Natural killer cell (primary cell): ENCODE measurements around the gene OSBPL9. TPM values are rescaled to one million over a fixed set of nuclear protein-coding genes. Genes with fewer than 3 reads are reported as not detected.

ENCODE experiments used
- ATAC-seq, 3 donors: fragments of 150-1000 bp in 2 of 3; fragments of 200-7000 bp in 1 of 3; cut with Tn5 transposase; 1 replicate in 1 of 3; 2 replicates in 2 of 3; pipeline ENCODE4 v1.10.0; 2021; ENCODE audit warnings: mild to moderate bottlenecking in 2 of 3, moderate library complexity in 2 of 3
- DNase-seq, 2 donors: peaks; one replicate each; pipeline versions ENCODE4 v3.0.0 to v3.0.0-alpha.2; 2013 to 2021; ENCODE audit warnings: mixed read lengths in 1 of 2
- H3K27ac ChIP-seq: one replicate; pipeline ENCODE4 v1.5.1; 2013; ENCODE audit warnings: mild to moderate bottlenecking, low read length
- H3K27me3 ChIP-seq: one replicate; pipeline ENCODE4 v1.6.1; 2013; ENCODE audit warnings: low read length; ENCODE audit not compliant: control insufficient read depth, insufficient read depth
- H3K36me3 ChIP-seq: one replicate; pipeline ENCODE4 v1.6.1; 2013; ENCODE audit warnings: low read length; ENCODE audit not compliant: control insufficient read depth, insufficient read depth
- H3K4me1 ChIP-seq: one replicate; pipeline ENCODE4 v1.6.1; 2013; ENCODE audit warnings: low read length; ENCODE audit not compliant: control insufficient read depth, insufficient read depth
- H3K4me3 ChIP-seq: one replicate; pipeline ENCODE4 v1.5.1; 2013; ENCODE audit warnings: low read length
- H3K9me3 ChIP-seq: one replicate; pipeline ENCODE4 v1.6.1; 2013; ENCODE audit warnings: low read length; ENCODE audit not compliant: control insufficient read depth, insufficient read depth
- H3K27ac Mint-ChIP-seq, 2 donors: one replicate each; pipeline ENCODE4 v1.8.0; 2022; ENCODE audit warnings: mild to moderate bottlenecking in 2 of 2, mixed read lengths in 2 of 2, moderate library complexity in 1 of 2
- H3K27me3 Mint-ChIP-seq, 2 donors: one replicate each; pipeline ENCODE4 v1.8.0; 2022; ENCODE audit warnings: low read depth in 2 of 2, mixed read lengths in 2 of 2
- H3K36me3 Mint-ChIP-seq: one replicate; pipeline ENCODE4 v1.8.0; 2022; ENCODE audit warnings: mixed read lengths
- H3K4me1 Mint-ChIP-seq, 2 donors: one replicate each; pipeline ENCODE4 v1.8.0; 2022; ENCODE audit warnings: mixed read lengths in 2 of 2
- H3K4me3 Mint-ChIP-seq: one replicate; pipeline ENCODE4 v1.8.0; 2022; ENCODE audit warnings: mild to moderate bottlenecking, moderate library complexity, mixed read lengths
- H3K9me3 Mint-ChIP-seq, 2 donors: one replicate each; pipeline ENCODE4 v1.8.0; 2022; ENCODE audit warnings: mixed read lengths in 2 of 2
- CTCF ChIP-seq: fragments of 200-600 bp; IDR thresholded peaks from one replicate; pipeline ENCODE4 v1.8.0; 2022; ENCODE audit warnings: antibody characterized with exemption
- WGBS: methylation state at CpG from one replicate; pipeline ENCODE4 v1.1.7; 2013; ENCODE audit warnings: missing lambda C conversion rate; ENCODE audit not compliant: insufficient coverage; 5-methylcytosine and 5-hydroxymethylcytosine counted together
- intact Hi-C: fragments of 100-400 bp; cut with micrococcal nuclease; formaldehyde crosslinking; loops from one replicate; pipeline ENCODE4 v1.14.2; 2022
- total RNA-seq, 4 donors: library from RNA; stranded (reverse); fragments of 120-200 nt in 1 of 4; gene quantifications; one replicate each; pipeline versions ENCODE4 v1.2.3 to v1.2.4, GENCODE V29; 2013 to 2022

Gene OSBPL9
- total RNA-seq, 3 donors from 2014 or later (not counting 1 experiment from before 2014, with no cell fraction given), result 53.0 to 72.6 (median 62.0) TPM

DNA sequence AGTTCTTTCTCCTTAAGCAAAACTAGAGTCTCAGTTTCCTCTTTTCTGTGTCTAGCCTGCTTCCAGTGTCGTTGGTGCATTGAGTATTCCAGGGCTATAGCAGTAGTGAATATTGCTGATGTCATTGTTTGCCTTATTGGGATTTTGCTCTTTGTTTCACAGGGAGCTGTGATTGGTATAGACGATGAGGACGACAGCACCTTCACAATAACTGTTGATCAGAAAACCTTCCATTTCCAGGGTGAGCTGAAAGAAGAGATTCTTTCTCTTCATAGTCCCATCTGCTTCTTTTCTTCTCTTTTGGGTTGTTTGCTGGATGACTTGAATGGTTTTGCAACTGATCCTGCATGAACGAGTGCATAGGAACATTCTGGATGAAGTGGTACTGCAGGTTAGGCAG, 52.4 kb downstream of the OSBPL9 start:
- H3K4me1 Mint-ChIP-seq, result peaks cover 7 to 12% of the 10 kb centered on the region in 2 donors
- no peak overlapping the region for H3K27ac Mint-ChIP-seq

GRCh38 chr1:51669816-51670215, 52.9 kb downstream of the OSBPL9 start:
- Histone ChIP-seq H3K27me3 (no peaks in the 10 kb centered on the region), H3K36me3 (no peaks in the 10 kb centered on the region), H3K27ac (no peak overlapping the region), H3K9me3 (no peaks in the 10 kb centered on the region), H3K4me3 (no peak overlapping the region), H3K4me1 (no peaks in the 10 kb centered on the region)
- intact Hi-C loops, result no loop called here
- Mint-ChIP-seq H3K4me3 (no peak overlapping the region), H3K27ac (no peak overlapping the region), H3K36me3 (no peaks in the 10 kb centered on the region), H3K4me1 (peaks cover 7 to 15% of the 10 kb centered on the region in 2 donors), H3K9me3 (no peaks in the 10 kb centered on the region), H3K27me3 (no peaks in the 10 kb centered on the region)
- WGBS, result 80% methylated on average over 1 of the region's 2 CpGs
- DNase-seq (no peak), ATAC-seq (no peak)
- TF ChIP-seq CTCF, result no peak

More for the DNA sequence above, 52.4 kb downstream of the OSBPL9 start:
- no peaks in the 10 kb centered on the region for H3K9me3 ChIP-seq
- no peak overlapping the region for H3K4me3 ChIP-seq
- H3K36me3 Mint-ChIP-seq, result no peaks in the 10 kb centered on the region
- ATAC-seq (no peak), DNase-seq (no peak)
- WGBS, result 85% methylated on average over 3 of the region's 4 CpGs
- H3K27ac ChIP-seq, result no peak overlapping the region
- no peaks in the 10 kb centered on the region for H3K4me1 ChIP-seq
- no peak for TF ChIP-seq CTCF
- intact Hi-C loops, result no loop called here
- no peaks in the 10 kb centered on the region for H3K27me3 Mint-ChIP-seq
- no peak overlapping the region for H3K4me3 Mint-ChIP-seq
- H3K36me3 ChIP-seq, result no peaks in the 10 kb centered on the region
- H3K9me3 Mint-ChIP-seq, result no peaks in the 10 kb centered on the region
- no peaks in the 10 kb centered on the region for H3K27me3 ChIP-seq

GRCh38 chr1:51671527-51672325, 54.8 kb downstream of the OSBPL9 start:
- Mint-ChIP-seq H3K27ac (no peak overlapping the region), H3K27me3 (no peaks in the 10 kb centered on the region), H3K4me1 (peaks cover 2 to 5% of the 10 kb centered on the region in 2 donors), H3K9me3 (no peaks in the 10 kb centered on the region), H3K4me3 (no peak overlapping the region), H3K36me3 (no peaks in the 10 kb centered on the region)
- no peaks in the 10 kb centered on the region for H3K4me1 ChIP-seq
- TF ChIP-seq CTCF, result no peak
- no peak for ATAC-seq
- intact Hi-C loops, result no loop called here
- no peaks in the 10 kb centered on the region for H3K9me3 ChIP-seq
- no peaks in the 10 kb centered on the region for H3K36me3 ChIP-seq
- no peak for DNase-seq
- no peak overlapping the region for H3K27ac ChIP-seq
- no peaks in the 10 kb centered on the region for H3K27me3 ChIP-seq
- 91% methylated on average over 2 of the region's 4 CpGs for WGBS
- H3K4me3 ChIP-seq, result no peak overlapping the region

DNA sequence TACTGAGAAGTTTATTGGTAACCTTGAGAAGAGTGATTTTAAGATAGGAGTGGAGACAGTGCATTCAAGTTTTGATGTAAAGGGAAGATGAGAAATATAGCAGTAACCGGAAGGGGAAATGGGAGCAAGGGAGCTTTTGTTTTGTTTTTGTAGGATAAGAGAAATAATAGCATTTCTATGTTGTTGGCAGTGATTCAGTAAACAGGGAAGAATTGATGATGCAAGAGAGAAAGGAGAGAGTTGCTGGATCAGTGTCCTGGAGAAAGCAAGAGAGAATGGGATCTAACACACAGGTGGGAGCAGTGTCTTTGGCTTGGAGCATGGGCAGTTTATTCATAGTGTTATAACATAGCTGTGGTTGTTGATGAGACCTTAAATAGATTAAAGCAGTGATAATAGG, 56.4 kb downstream of the OSBPL9 start:
- Histone ChIP-seq H3K4me3 (no peak overlapping the region), H3K36me3 (no peaks in the 10 kb centered on the region), H3K27me3 (no peaks in the 10 kb centered on the region), H3K27ac (no peak overlapping the region), H3K4me1 (no peaks in the 10 kb centered on the region), H3K9me3 (no peaks in the 10 kb centered on the region)
- DNase-seq, result no peak
- 100% methylated on average over 1 of the region's 1 CpG for WGBS
- TF ChIP-seq CTCF, result no peak
- Mint-ChIP-seq H3K36me3 (no peaks in the 10 kb centered on the region), H3K9me3 (no peaks in the 10 kb centered on the region), H3K4me3 (no peak overlapping the region), H3K27ac (no peak overlapping the region), H3K27me3 (no peaks in the 10 kb centered on the region), H3K4me1 (peaks cover 0 to 4% of the 10 kb centered on the region in 2 donors)
- intact Hi-C loops, result no loop called here
- no peak for ATAC-seq
